AG04450 (cell line): ENCODE data around the gene DCPS. TPM values are rescaled to one million over a fixed set of nuclear protein-coding genes. Genes with fewer than 3 reads are reported as not detected.

Source experiments
- CTCF ChIA-PET: fragments of 300-600, 350-600 bp; formaldehyde crosslinking; extraction: SDS; loops from one replicate; lab custom pipeline; 2022; ENCODE audit warnings: antibody characterized with exemption, inconsistent platforms; lab: Charles Lee
- POLR2A ChIA-PET: fragments of 350-600 bp; formaldehyde crosslinking; extraction: SDS; loops from one replicate; lab custom pipeline; 2021; ENCODE audit warnings: antibody characterized with exemption, inconsistent platforms; lab: Yijun Ruan, JAX
- DNase-seq: peaks from one replicate; pipeline ENCODE4 v3.0.0-alpha.2; 2011; ENCODE audit warnings: low read depth, low spot score
- H3K27ac ChIP-seq: one replicate; pipeline ENCODE4 v1.5.1; 2012; ENCODE audit warnings: low read depth, low read length, control low read depth
- H3K27me3 ChIP-seq: one replicate; pipeline ENCODE4 v1.6.0; 2012; ENCODE audit warnings: low read length; ENCODE audit not compliant: control insufficient read depth, insufficient read depth
- H3K4me3 ChIP-seq: 2 replicates; pipeline ENCODE4 v1.5.1; 2011; ENCODE audit warnings: mild to moderate bottlenecking, low read depth, low read length, control low read depth
- H3K9me3 ChIP-seq: 2 replicates; pipeline ENCODE4 v1.5.1; 2012; ENCODE audit warnings: low read length; ENCODE audit not compliant: control insufficient read depth, insufficient read depth
- CTCF ChIP-seq: IDR thresholded peaks from 2 replicates; pipeline ENCODE4 v1.5.1; 2011; ENCODE audit warnings: low read depth, low read length, control low read depth, inconsistent platforms
- polyA plus RNA-seq: library from polyadenylated mRNA; depleted of rRNA; stranded (reverse); fragments of >200 nt; gene quantifications from 2 replicates; pipeline ENCODE4 v1.2.3, GENCODE V29; 2011

DCPS gene
- polyA plus RNA-seq, 1 experiment, result 20.4 TPM

DNA sequence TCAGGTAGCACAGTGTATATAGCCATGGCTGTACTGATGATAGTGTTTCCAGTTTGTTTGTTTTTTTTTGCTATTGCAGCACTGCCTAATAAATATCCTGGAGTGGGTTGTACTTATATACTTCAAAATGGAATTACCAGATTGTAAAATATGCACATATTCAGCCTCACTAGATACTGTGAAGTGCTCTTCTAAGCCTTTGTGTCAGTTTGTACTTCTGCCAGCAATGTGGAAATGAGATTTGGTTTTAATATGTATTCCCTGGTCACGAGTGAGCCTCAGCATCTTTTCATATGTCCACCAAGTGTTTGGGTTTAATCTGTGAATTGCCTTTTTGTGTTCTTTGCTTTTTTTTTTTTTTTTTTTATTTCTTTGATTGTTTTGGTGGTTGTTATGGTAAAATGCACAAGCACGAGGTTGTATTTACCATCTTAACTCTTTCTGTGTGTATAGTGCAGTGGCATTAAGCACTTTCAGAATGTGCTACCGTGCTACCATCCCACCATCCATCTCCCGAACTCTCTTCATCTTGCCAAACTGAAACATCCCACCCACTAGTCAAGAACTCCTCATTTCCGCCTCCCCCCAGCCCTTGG, 86.5 kb downstream of the DCPS start:
- no peak overlapping the region for H3K27ac ChIP-seq
- TF ChIP-seq CTCF, result no peak
- no peak overlapping the region for H3K4me3 ChIP-seq
- POLR2A ChIA-PET, result no interaction called here
- no peaks in the 10 kb centered on the region for H3K27me3 ChIP-seq
- CTCF ChIA-PET, result no interaction called here
- no peak for DNase-seq
- no peaks in the 10 kb centered on the region for H3K9me3 ChIP-seq

- TF ChIP-seq CTCF, result no peak
- ChIA-PET CTCF (no interaction called here), POLR2A (no interaction called here)
- Histone ChIP-seq H3K4me3 (no peak overlapping the region), H3K9me3 (no peaks in the 10 kb centered on the region), H3K27me3 (no peaks in the 10 kb centered on the region), H3K27ac (no peak overlapping the region)
- no peak for DNase-seq
Observed at GRCh38 chr11:126391286-126391954, 87.6 kb downstream of the DCPS start.

- 0 out of 2 replicates have a peak, but pooled peaks have one; percentile 7 for TF ChIP-seq CTCF
- Histone ChIP-seq H3K9me3 (no peaks in the 10 kb centered on the region), H3K4me3 (no peak overlapping the region), H3K27me3 (no peaks in the 10 kb centered on the region), H3K27ac (no peak overlapping the region)
- ChIA-PET POLR2A (no interaction called here), CTCF (no interaction called here)
- DNase-seq, result no peak
Observed at GRCh38 chr11:126391970-126392632, 88.2 kb downstream of the DCPS start.

GRCh38 chr11:126392633-126393013, 88.8 kb downstream of the DCPS start:
- H3K4me3 ChIP-seq, result no peak overlapping the region
- no peak for TF ChIP-seq CTCF
- no peaks in the 10 kb centered on the region for H3K27me3 ChIP-seq
- ChIA-PET CTCF (no interaction called here), POLR2A (no interaction called here)
- H3K9me3 ChIP-seq, result no peaks in the 10 kb centered on the region
- H3K27ac ChIP-seq, result no peak overlapping the region
- DNase-seq, result no peak

GRCh38 chr11:126393143-126393542, 89.3 kb downstream of the DCPS start:
- Histone ChIP-seq H3K9me3 (no peaks in the 10 kb centered on the region), H3K27me3 (no peaks in the 10 kb centered on the region), H3K4me3 (no peak overlapping the region), H3K27ac (no peak overlapping the region)
- ChIA-PET POLR2A (no interaction called here), CTCF (no interaction called here)
- no peak for DNase-seq
- TF ChIP-seq CTCF, result no peak
